ENCODE measurements around the gene HIP1. TPM values are rescaled to one million over a fixed set of nuclear protein-coding genes. Genes with fewer than 3 reads are reported as not detected.

The HIP1 gene
- total RNA-seq, 1 donor, result 25.7 TPM

- TF ChIP-seq CTCF (IDR thresholded peaks at IDR 0.05; ENCODE audit: extremely low read depth, low read depth, low read length), result no peak
- peaks cover 3% of the 10 kb centered on the region for H3K36me3 ChIP-seq (ENCODE audit: insufficient read depth, low read length)
- no peak overlapping the region for H3K4me2 ChIP-seq (ENCODE audit: insufficient read depth, low read length)
- H3K27me3 ChIP-seq (ENCODE audit: insufficient read depth, low read length), result no peaks in the 10 kb centered on the region
- H3K27ac ChIP-seq (ENCODE audit: low read depth, low read length), result no peak overlapping the region
- peaks cover 2% of the 10 kb centered on the region for H4K20me1 ChIP-seq (ENCODE audit: insufficient read depth, low read length)
- H3K4me3 ChIP-seq (ENCODE audit: insufficient read depth, low read length), result no peak overlapping the region
- no peak overlapping the region for H2AFZ ChIP-seq (ENCODE audit: low read length)
- no peaks in the 10 kb centered on the region for H3K79me2 ChIP-seq (ENCODE audit: insufficient read depth, low read length)
- H3K9me3 ChIP-seq (ENCODE audit: low read depth, low read length), result no peaks in the 10 kb centered on the region
- peaks cover 16% of the 10 kb centered on the region for H3K4me1 ChIP-seq (ENCODE audit: insufficient read depth, low read length)
- peak; percentile 71 for DNase-seq (ENCODE audit: insufficient read length, low spot score, missing footprints)
These were observed 89.3 kb downstream of the HIP1 start for GRCh38 chr7:75649462-75649861.

GRCh38 chr7:75647709-75648438, 90.9 kb downstream of the HIP1 start:
- Histone ChIP-seq H3K79me2 (ENCODE audit: insufficient read depth, low read length) (no peaks in the 10 kb centered on the region), H3K36me3 (ENCODE audit: insufficient read depth, low read length) (peaks cover 2% of the 10 kb centered on the region), H3K4me2 (ENCODE audit: insufficient read depth, low read length) (no peak overlapping the region), H2AFZ (ENCODE audit: low read length) (no peak overlapping the region), H4K20me1 (ENCODE audit: insufficient read depth, low read length) (peaks cover 2% of the 10 kb centered on the region), H3K4me1 (ENCODE audit: insufficient read depth, low read length) (peaks cover 18% of the 10 kb centered on the region), H3K27ac (ENCODE audit: low read depth, low read length) (no peak overlapping the region), H3K9me3 (ENCODE audit: low read depth, low read length) (no peaks in the 10 kb centered on the region), H3K27me3 (ENCODE audit: insufficient read depth, low read length) (no peaks in the 10 kb centered on the region), H3K4me3 (ENCODE audit: insufficient read depth, low read length) (no peak overlapping the region)
- no peak for TF ChIP-seq CTCF (IDR thresholded peaks at IDR 0.05; ENCODE audit: extremely low read depth, low read depth, low read length)
- peak; percentile 54 for DNase-seq (ENCODE audit: insufficient read length, low spot score, missing footprints)

- Histone ChIP-seq H3K27me3 (ENCODE audit: insufficient read depth, low read length) (no peaks in the 10 kb centered on the region), H3K9me3 (ENCODE audit: low read depth, low read length) (no peaks in the 10 kb centered on the region), H3K27ac (ENCODE audit: low read depth, low read length) (no peak overlapping the region), H4K20me1 (ENCODE audit: insufficient read depth, low read length) (peaks cover 2% of the 10 kb centered on the region), H3K36me3 (ENCODE audit: insufficient read depth, low read length) (no peaks in the 10 kb centered on the region), H3K79me2 (ENCODE audit: insufficient read depth, low read length) (no peaks in the 10 kb centered on the region), H3K4me2 (ENCODE audit: insufficient read depth, low read length) (no peak overlapping the region), H2AFZ (ENCODE audit: low read length) (no peak overlapping the region), H3K4me3 (ENCODE audit: insufficient read depth, low read length) (no peak overlapping the region), H3K4me1 (ENCODE audit: insufficient read depth, low read length) (peaks cover 18% of the 10 kb centered on the region)
- no peak for DNase-seq (ENCODE audit: insufficient read length, low spot score, missing footprints)
- no peak for TF ChIP-seq CTCF (IDR thresholded peaks at IDR 0.05; ENCODE audit: extremely low read depth, low read depth, low read length)
These were observed 92.1 kb downstream of the HIP1 start for GRCh38 chr7:75646571-75647102.

- Histone ChIP-seq H3K36me3 (ENCODE audit: insufficient read depth, low read length) (no peaks in the 10 kb centered on the region), H3K79me2 (ENCODE audit: insufficient read depth, low read length) (no peaks in the 10 kb centered on the region), H3K4me3 (ENCODE audit: insufficient read depth, low read length) (no peak overlapping the region), H3K4me2 (ENCODE audit: insufficient read depth, low read length) (no peak overlapping the region), H3K27me3 (ENCODE audit: insufficient read depth, low read length) (no peaks in the 10 kb centered on the region), H4K20me1 (ENCODE audit: insufficient read depth, low read length) (peaks cover 2% of the 10 kb centered on the region), H3K9me3 (ENCODE audit: low read depth, low read length) (no peaks in the 10 kb centered on the region), H3K4me1 (ENCODE audit: insufficient read depth, low read length) (peaks cover 13% of the 10 kb centered on the region), H3K27ac (ENCODE audit: low read depth, low read length) (no peak overlapping the region), H2AFZ (ENCODE audit: low read length) (no peak overlapping the region)
- DNase-seq (ENCODE audit: insufficient read length, low spot score, missing footprints), result no peak
- TF ChIP-seq CTCF (IDR thresholded peaks at IDR 0.05; ENCODE audit: extremely low read depth, low read depth, low read length), result no peak
These were observed 93.2 kb downstream of the HIP1 start for GRCh38 chr7:75645570-75645969.

All from osteoblast (primary cell).